ENCODE measurements around the gene RSKR.
"Not testable (repeated sequence)": the region's sequence is repeated elsewhere in the genome, so short reads cannot be mapped to it uniquely, and the experiment has no call there.

GRCh38 chr17:28604031-28604430, 10.0 kb downstream of the RSKR start:
- TF ChIP-seq, protein P1, sequence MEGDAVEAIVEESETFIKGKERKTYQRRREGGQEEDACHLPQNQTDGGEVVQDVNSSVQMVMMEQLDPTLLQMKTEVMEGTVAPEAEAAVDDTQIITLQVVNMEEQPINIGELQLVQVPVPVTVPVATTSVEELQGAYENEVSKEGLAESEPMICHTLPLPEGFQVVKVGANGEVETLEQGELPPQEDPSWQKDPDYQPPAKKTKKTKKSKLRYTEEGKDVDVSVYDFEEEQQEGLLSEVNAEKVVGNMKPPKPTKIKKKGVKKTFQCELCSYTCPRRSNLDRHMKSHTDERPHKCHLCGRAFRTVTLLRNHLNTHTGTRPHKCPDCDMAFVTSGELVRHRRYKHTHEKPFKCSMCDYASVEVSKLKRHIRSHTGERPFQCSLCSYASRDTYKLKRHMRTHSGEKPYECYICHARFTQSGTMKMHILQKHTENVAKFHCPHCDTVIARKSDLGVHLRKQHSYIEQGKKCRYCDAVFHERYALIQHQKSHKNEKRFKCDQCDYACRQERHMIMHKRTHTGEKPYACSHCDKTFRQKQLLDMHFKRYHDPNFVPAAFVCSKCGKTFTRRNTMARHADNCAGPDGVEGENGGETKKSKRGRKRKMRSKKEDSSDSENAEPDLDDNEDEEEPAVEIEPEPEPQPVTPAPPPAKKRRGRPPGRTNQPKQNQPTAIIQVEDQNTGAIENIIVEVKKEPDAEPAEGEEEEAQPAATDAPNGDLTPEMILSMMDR (IDR thresholded peaks at IDR 0.05) = not testable (repeated sequence)
- not testable (repeated sequence) for TF ChIP-seq POLR2AphosphoS5 (IDR thresholded peaks at IDR 0.05)
